GM12878 (cell line): ENCODE measurements around the gene ATP6V1G2. TPM values are rescaled to one million over a fixed set of nuclear protein-coding genes. Genes with fewer than 3 reads are reported as not detected.

Experiments used
- BMI1 ChIP-seq: fragments of 450-650 bp; IDR thresholded peaks from 2 replicates; pipeline ENCODE4 v1.6.1; 2016; ENCODE audit warnings: mild to moderate bottlenecking, moderate library complexity, borderline replicate concordance
- CREM ChIP-seq: IDR thresholded peaks from 2 replicates; pipeline ENCODE4 v1.6.1; 2014; ENCODE audit warnings: antibody characterized with exemption, low read depth
- CUX1 ChIP-seq: IDR thresholded peaks from 2 replicates; pipeline ENCODE4 v1.6.1; 2012; ENCODE audit warnings: improper control_type of control experiment, low read depth, low read length; ENCODE audit not compliant: insufficient replicate concordance
- FOS ChIP-seq: IDR thresholded peaks from 3 replicates; pipeline ENCODE4 v1.6.1; 2011; ENCODE audit warnings: borderline replicate concordance; ENCODE audit not compliant: insufficient read length; ENCODE audit errors: extremely low read depth
- IKZF1 ChIP-seq: fragments of 450-650 bp; conservative IDR thresholded peaks from 2 replicates; pipeline ENCODE4 v1.6.1; 2017; ENCODE audit warnings: antibody characterized with exemption, mild to moderate bottlenecking
- POU2F2 ChIP-seq: IDR thresholded peaks from 3 replicates; pipeline ENCODE4 v1.6.1; 2011; ENCODE audit warnings: low read depth, mild to moderate bottlenecking, low read length, borderline replicate concordance
- REST ChIP-seq: IDR thresholded peaks from 2 replicates; pipeline ENCODE4 v1.6.1; 2012; ENCODE audit warnings: mild to moderate bottlenecking, low read depth, low read length
- SUPT20H ChIP-seq: IDR thresholded peaks from 2 replicates; pipeline ENCODE4 v1.6.1; 2011; ENCODE audit warnings: low read depth, mild to moderate bottlenecking, low read length, moderate library complexity, borderline replicate concordance; ENCODE audit not compliant: control insufficient read depth
- TBL1XR1 ChIP-seq: IDR thresholded peaks from 2 replicates; pipeline ENCODE4 v1.6.1; 2012; ENCODE audit warnings: low read depth, low read length, improper control_type of control experiment
- polyA plus RNA-seq, 11 experiments: library from polyadenylated mRNA; depleted of rRNA in 4 of 11; unstranded in 6 of 11; stranded (reverse) in 5 of 11; fragments of >200 nt; fragmentation: Nextera tagmentation in 4 of 11; fragmentation: Illumina TruSeq in 1 of 11; extraction: Ambion mirVana in 4 of 11; extraction: Trizol in 1 of 11; gene quantifications; 1 replicate in 1 of 11; 2 replicates in 10 of 11; pipeline versions ENCODE4 v1.2.1 to v1.2.3, GENCODE V29; 2011 to 2016; ENCODE audit warnings: inconsistent platforms in 2 of 11, missing spikeins in 2 of 11, low read depth in 1 of 11
- total RNA-seq, 4 experiments: library from RNA; depleted of rRNA in 3 of 4; stranded (reverse); fragments of >200 nt in 3 of 4; fragmentation: Illumina TruSeq in 1 of 4; extraction: Trizol in 1 of 4; gene quantifications; 2 replicates each; pipeline versions ENCODE4 v1.2.1 to v1.2.3, GENCODE V29; 2013 to 2021
- TF ChIP-seq, protein P1 (sequence below): fragments of 450-650 bp; IDR thresholded peaks from 2 replicates; pipeline ENCODE4 v1.6.1; 2016; ENCODE audit warnings: mild to moderate bottlenecking
- TF ChIP-seq, protein P2 (sequence below): fragments of 450-650 bp; formaldehyde crosslinking; IDR thresholded peaks from 2 replicates; pipeline ENCODE4 v1.5.0; 2022; ENCODE audit warnings: mild to moderate bottlenecking, missing genetic modification characterization

The ATP6V1G2 gene
- total and polyA plus RNA-seq, 10 of the 15 experiments (the other 5 are each of a cell fraction or from before 2014, with no cell fraction given): 0.45 to 8.9 (median 2.8) TPM

DNA sequence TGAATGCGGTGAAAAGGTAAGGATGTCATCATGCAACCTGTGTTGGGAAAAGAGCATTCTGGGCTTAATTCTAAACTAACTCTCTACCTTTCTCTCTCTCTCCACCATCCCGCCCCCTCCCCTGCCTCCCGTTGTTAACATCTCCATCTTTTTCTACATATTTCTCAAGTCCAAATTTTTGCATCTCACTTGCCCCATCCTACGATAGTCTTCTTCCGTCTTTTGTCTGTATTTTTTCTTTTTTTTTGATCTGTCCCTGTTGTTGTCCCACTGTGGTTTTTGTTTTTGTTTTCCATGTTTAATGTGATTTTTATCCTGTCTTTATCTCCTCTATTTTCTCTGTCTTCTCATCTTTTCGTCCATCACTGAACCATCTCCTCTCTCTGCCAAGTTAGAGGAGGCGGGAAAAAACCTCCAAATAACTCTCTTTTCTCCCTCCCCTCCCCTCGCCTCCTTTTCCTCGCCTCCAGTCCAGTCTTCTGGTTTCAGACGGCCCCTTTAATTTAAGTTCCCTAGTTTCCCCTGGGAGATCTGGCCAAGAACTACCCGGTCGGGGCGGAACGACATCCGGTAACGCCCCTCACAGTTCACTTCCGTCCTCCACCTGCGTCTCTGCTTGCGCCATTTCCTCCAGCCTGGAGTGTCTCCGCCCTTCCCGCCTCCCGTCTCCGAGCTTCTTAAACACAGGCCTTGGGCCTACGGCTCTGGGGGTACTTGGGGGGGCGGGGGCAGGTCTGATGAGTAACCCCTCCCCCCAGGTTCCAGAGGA, 734 bp upstream of the ATP6V1G2 start, which contains the start of gene NFKBIL1 (continued):
- TF ChIP-seq REST (no peak), CREM (peak; percentile 93), SUPT20H (no peak), BMI1 (no peak), FOS (no peak), POU2F2 (peak; percentile 71; the same call in 1 of the 3 replicates), CUX1 (no peak), IKZF1 (peak; percentile 62), TBL1XR1 (peak; percentile 53; the same call in 1 of the 2 replicates)
- TF ChIP-seq, protein P1, sequence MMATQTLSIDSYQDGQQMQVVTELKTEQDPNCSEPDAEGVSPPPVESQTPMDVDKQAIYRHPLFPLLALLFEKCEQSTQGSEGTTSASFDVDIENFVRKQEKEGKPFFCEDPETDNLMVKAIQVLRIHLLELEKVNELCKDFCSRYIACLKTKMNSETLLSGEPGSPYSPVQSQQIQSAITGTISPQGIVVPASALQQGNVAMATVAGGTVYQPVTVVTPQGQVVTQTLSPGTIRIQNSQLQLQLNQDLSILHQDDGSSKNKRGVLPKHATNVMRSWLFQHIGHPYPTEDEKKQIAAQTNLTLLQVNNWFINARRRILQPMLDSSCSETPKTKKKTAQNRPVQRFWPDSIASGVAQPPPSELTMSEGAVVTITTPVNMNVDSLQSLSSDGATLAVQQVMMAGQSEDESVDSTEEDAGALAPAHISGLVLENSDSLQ: peak; percentile 73
- TF ChIP-seq, protein P2, sequence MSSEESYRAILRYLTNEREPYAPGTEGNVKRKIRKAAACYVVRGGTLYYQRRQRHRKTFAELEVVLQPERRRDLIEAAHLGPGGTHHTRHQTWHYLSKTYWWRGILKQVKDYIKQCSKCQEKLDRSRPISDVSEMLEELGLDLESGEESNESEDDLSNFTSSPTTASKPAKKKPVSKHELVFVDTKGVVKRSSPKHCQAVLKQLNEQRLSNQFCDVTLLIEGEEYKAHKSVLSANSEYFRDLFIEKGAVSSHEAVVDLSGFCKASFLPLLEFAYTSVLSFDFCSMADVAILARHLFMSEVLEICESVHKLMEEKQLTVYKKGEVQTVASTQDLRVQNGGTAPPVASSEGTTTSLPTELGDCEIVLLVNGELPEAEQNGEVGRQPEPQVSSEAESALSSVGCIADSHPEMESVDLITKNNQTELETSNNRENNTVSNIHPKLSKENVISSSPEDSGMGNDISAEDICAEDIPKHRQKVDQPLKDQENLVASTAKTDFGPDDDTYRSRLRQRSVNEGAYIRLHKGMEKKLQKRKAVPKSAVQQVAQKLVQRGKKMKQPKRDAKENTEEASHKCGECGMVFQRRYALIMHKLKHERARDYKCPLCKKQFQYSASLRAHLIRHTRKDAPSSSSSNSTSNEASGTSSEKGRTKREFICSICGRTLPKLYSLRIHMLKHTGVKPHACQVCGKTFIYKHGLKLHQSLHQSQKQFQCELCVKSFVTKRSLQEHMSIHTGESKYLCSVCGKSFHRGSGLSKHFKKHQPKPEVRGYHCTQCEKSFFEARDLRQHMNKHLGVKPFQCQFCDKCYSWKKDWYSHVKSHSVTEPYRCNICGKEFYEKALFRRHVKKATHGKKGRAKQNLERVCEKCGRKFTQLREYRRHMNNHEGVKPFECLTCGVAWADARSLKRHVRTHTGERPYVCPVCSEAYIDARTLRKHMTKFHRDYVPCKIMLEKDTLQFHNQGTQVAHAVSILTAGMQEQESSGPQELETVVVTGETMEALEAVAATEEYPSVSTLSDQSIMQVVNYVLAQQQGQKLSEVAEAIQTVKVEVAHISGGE: peak; percentile 87
